Neural cell (in vitro differentiated cells): ENCODE results near the gene EMILIN2. TPM values are rescaled to one million over a fixed set of nuclear protein-coding genes. Genes with fewer than 3 reads are reported as not detected.

ENCODE experiments used
- H2AFZ ChIP-seq: fragments of 200-600, 300-800 bp; sonication (generic), shearing (Covaris generic); 2 replicates; pipeline ENCODE4 v1.6.0; 2014; ENCODE audit warnings: low read depth, mild to moderate bottlenecking, antibody characterized with exemption, low read length, moderate library complexity
- H3F3A ChIP-seq: fragments of 200-600 bp; shearing (Covaris generic); 2 replicates; pipeline ENCODE4 v1.6.1; 2016; ENCODE audit warnings: mild to moderate bottlenecking, moderate library complexity, mixed read lengths, antibody characterized with exemption, low read length; ENCODE audit not compliant: insufficient read depth, poor library complexity, severe bottlenecking
- H3K27ac ChIP-seq: fragments of 200-600, 300-800 bp; sonication (generic), shearing (Covaris generic); 2 replicates; pipeline ENCODE4 v1.5.1; 2014; ENCODE audit warnings: mild to moderate bottlenecking, low read length, moderate library complexity
- H3K27me3 ChIP-seq: fragments of 300-800, 200-600 bp; sonication (generic), shearing (Covaris generic); 2 replicates; pipeline ENCODE4 v1.6.0; 2014; ENCODE audit warnings: mild to moderate bottlenecking, low read depth, low read length, moderate library complexity; ENCODE audit not compliant: insufficient read depth
- H3K36me3 ChIP-seq: fragments of 300-800, 200-600 bp; sonication (generic), shearing (Covaris generic); 2 replicates; pipeline ENCODE4 v1.5.1; 2014; ENCODE audit warnings: mild to moderate bottlenecking, antibody characterized with exemption, low read length, moderate library complexity; ENCODE audit not compliant: insufficient read depth
- H3K4me2 ChIP-seq: fragments of 300-800, 200-600 bp; sonication (generic), shearing (Covaris generic); 2 replicates; pipeline ENCODE4 v1.6.0; 2014; ENCODE audit warnings: mild to moderate bottlenecking, low read length
- H3K4me3 ChIP-seq: fragments of 300-800, 200-600 bp; sonication (generic), shearing (Covaris generic); 2 replicates; pipeline ENCODE4 v1.5.1; 2014; ENCODE audit warnings: mild to moderate bottlenecking, low read length, moderate library complexity
- H3K79me2 ChIP-seq: fragments of 200-600 bp; shearing (Covaris generic); replicated peaks from 2 replicates; pipeline ENCODE4 v1.6.0; 2014; ENCODE audit warnings: mild to moderate bottlenecking, low read length, moderate library complexity; ENCODE audit not compliant: insufficient read depth
- H3K9ac ChIP-seq: fragments of 300-800, 200-600 bp; sonication (generic), shearing (Covaris generic); 2 replicates; pipeline ENCODE4 v1.6.1; 2016; ENCODE audit warnings: mild to moderate bottlenecking, low read length, mixed read lengths
- H3K9me2 ChIP-seq: fragments of 200-600 bp; shearing (Covaris generic); 2 replicates; pipeline ENCODE4 v1.6.1; 2016; ENCODE audit warnings: mild to moderate bottlenecking, low read length, mixed read lengths; ENCODE audit not compliant: insufficient read depth
- H3K9me3 ChIP-seq: fragments of 200-600, 300-800 bp; sonication (generic), shearing (Covaris generic); 2 replicates; pipeline ENCODE4 v1.6.1; 2016; ENCODE audit warnings: mild to moderate bottlenecking, mixed run types, low read length, moderate library complexity, mixed read lengths
- H4K20me1 ChIP-seq: fragments of 200-600 bp; shearing (Covaris generic); 2 replicates; pipeline ENCODE4 v1.6.1; 2016; ENCODE audit warnings: mild to moderate bottlenecking, mixed run types; ENCODE audit not compliant: insufficient read depth
- CTCF ChIP-seq: fragments of 450-650 bp; IDR thresholded peaks from 2 replicates; pipeline ENCODE4 v1.5.1; 2014; ENCODE audit warnings: antibody characterized with exemption, mild to moderate bottlenecking, moderate library complexity; ENCODE audit not compliant: poor library complexity, severe bottlenecking
- EP300 ChIP-seq: fragments of 450-650 bp; conservative IDR thresholded peaks from 2 replicates; pipeline ENCODE4 v1.6.1; 2014; ENCODE audit warnings: antibody characterized with exemption, mild to moderate bottlenecking, moderate library complexity; ENCODE audit not compliant: poor library complexity, severe bottlenecking
- EZH2 ChIP-seq: fragments of 200-600, 300-800 bp; shearing (Covaris generic), sonication (generic); IDR thresholded peaks from 2 replicates; pipeline ENCODE4 v1.6.1; 2014; ENCODE audit warnings: antibody characterized with exemption, low read length, borderline replicate concordance, mild to moderate bottlenecking; ENCODE audit not compliant: insufficient read depth, poor library complexity, severe bottlenecking
- MXI1 ChIP-seq: fragments of 450-650 bp; conservative IDR thresholded peaks from 2 replicates; pipeline ENCODE4 v1.6.1; 2014; ENCODE audit warnings: antibody characterized with exemption, mild to moderate bottlenecking; ENCODE audit not compliant: poor library complexity, severe bottlenecking
- POLR2AphosphoS5 ChIP-seq: IDR thresholded peaks from 2 replicates; pipeline ENCODE4 v1.6.1; 2012
- RAD21 ChIP-seq: fragments of 450-650 bp; conservative IDR thresholded peaks from 2 replicates; pipeline ENCODE4 v1.6.1; 2014; ENCODE audit warnings: antibody characterized with exemption, mild to moderate bottlenecking, moderate library complexity
- SMC3 ChIP-seq: fragments of 450-650 bp; conservative IDR thresholded peaks from 2 replicates; pipeline ENCODE4 v1.6.1; 2014; ENCODE audit warnings: antibody characterized with exemption, mild to moderate bottlenecking, moderate library complexity; ENCODE audit not compliant: poor library complexity
- TAF1 ChIP-seq: IDR thresholded peaks from 2 replicates; pipeline ENCODE4 v1.6.1; 2012; ENCODE audit warnings: low read depth
- polyA plus RNA-seq: library from polyadenylated mRNA; depleted of rRNA; stranded (reverse); fragments of >200 nt; gene quantifications from 2 replicates; pipeline ENCODE4 v1.2.3, GENCODE V29; 2014
- TF ChIP-seq, protein P1 (sequence below): IDR thresholded peaks from 2 replicates; pipeline ENCODE4 v1.6.1; 2012; ENCODE audit warnings: borderline replicate concordance

The EMILIN2 gene
- polyA plus RNA-seq, 1 donor from 2014 or later = not detected

GRCh38 chr18:2919600-2919999, 72.8 kb downstream of the EMILIN2 start:
- H3K4me2 ChIP-seq = no peak overlapping the region
- no peaks in the 10 kb centered on the region for H4K20me1 ChIP-seq
- no peak overlapping the region for H3K27ac ChIP-seq
- H3F3A ChIP-seq = no peaks in the 10 kb centered on the region
- H3K27me3 ChIP-seq = no peaks in the 10 kb centered on the region
- no peaks in the 10 kb centered on the region for H3K36me3 ChIP-seq
- H3K79me2 ChIP-seq = no peaks in the 10 kb centered on the region
- H2AFZ ChIP-seq = no peak overlapping the region
- no peaks in the 10 kb centered on the region for H3K9me3 ChIP-seq
- TF ChIP-seq MXI1 (no peak), EZH2 (no peak), POLR2AphosphoS5 (no peak), EP300 (no peak), CTCF (no peak), SMC3 (no peak), TAF1 (no peak), RAD21 (no peak)
- H3K4me3 ChIP-seq = no peak overlapping the region
- H3K9ac ChIP-seq = no peak overlapping the region
- no peaks in the 10 kb centered on the region for H3K9me2 ChIP-seq

DNA sequence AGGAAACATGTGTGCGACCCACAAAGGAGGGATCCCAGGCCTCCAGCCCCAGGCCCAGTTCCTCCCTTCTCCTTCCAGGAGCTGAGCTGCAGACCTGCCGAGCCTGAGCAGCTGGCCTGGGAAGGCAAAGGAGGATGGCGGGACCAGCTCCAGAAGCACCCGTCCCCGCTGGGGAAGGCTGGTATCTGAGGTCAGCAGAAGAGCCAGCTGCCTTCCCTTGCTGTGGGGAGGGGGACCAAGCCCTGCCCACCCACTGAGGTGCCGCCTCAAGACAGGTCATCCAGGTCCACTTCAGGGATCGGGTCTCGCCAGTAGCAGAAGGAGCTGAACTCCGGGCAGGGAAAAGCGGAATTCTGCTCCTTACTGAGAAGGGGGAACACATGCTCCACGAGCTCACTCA, 73.2 kb downstream of the EMILIN2 start:
- Histone ChIP-seq H3K36me3 (no peaks in the 10 kb centered on the region), H3K27me3 (no peaks in the 10 kb centered on the region), H3K9me3 (no peaks in the 10 kb centered on the region), H4K20me1 (no peaks in the 10 kb centered on the region), H2AFZ (no peak overlapping the region), H3K79me2 (no peaks in the 10 kb centered on the region), H3K4me2 (no peak overlapping the region), H3K4me3 (no peak overlapping the region), H3K9me2 (no peaks in the 10 kb centered on the region), H3F3A (no peaks in the 10 kb centered on the region), H3K27ac (no peak overlapping the region), H3K9ac (no peak overlapping the region)
- TF ChIP-seq, protein P1, sequence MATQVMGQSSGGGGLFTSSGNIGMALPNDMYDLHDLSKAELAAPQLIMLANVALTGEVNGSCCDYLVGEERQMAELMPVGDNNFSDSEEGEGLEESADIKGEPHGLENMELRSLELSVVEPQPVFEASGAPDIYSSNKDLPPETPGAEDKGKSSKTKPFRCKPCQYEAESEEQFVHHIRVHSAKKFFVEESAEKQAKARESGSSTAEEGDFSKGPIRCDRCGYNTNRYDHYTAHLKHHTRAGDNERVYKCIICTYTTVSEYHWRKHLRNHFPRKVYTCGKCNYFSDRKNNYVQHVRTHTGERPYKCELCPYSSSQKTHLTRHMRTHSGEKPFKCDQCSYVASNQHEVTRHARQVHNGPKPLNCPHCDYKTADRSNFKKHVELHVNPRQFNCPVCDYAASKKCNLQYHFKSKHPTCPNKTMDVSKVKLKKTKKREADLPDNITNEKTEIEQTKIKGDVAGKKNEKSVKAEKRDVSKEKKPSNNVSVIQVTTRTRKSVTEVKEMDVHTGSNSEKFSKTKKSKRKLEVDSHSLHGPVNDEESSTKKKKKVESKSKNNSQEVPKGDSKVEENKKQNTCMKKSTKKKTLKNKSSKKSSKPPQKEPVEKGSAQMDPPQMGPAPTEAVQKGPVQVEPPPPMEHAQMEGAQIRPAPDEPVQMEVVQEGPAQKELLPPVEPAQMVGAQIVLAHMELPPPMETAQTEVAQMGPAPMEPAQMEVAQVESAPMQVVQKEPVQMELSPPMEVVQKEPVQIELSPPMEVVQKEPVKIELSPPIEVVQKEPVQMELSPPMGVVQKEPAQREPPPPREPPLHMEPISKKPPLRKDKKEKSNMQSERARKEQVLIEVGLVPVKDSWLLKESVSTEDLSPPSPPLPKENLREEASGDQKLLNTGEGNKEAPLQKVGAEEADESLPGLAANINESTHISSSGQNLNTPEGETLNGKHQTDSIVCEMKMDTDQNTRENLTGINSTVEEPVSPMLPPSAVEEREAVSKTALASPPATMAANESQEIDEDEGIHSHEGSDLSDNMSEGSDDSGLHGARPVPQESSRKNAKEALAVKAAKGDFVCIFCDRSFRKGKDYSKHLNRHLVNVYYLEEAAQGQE = no peak
- TF ChIP-seq EP300 = no peak
- no peak for TF ChIP-seq MXI1
- TF ChIP-seq EZH2 = no peak
- TF ChIP-seq RAD21 = no peak
- TF ChIP-seq CTCF = no peak
